Adrenal gland (tissue), 5 donors: ENCODE data around the gene TMEM201.

Source experiments
- POLR2A ChIP-seq, 2 donors: fragments of 450-650 bp; IDR thresholded peaks; one replicate each; pipeline ENCODE4 v1.6.1; 2017; ENCODE audit warnings: antibody characterized with exemption in 2 of 2, mild to moderate bottlenecking in 2 of 2, moderate library complexity in 1 of 2
- TF ChIP-seq, protein P1 (sequence below), 6 experiments: fragments of 450-650 bp in 4 of 6; fragments of 200-600 bp in 2 of 6; sonication (generic) in 1 of 6; IDR thresholded peaks; 1 replicate in 5 of 6; 2 replicates in 1 of 6; pipeline versions ENCODE4 v1.5.1 to v1.8.0; 2016 to 2021; ENCODE audit warnings: antibody characterized with exemption in 6 of 6, mild to moderate bottlenecking in 2 of 6, moderate library complexity in 1 of 6
- donor health status: DM: no; HTN: no; CAD: no.

GRCh38 chr1:9557624-9558023 lies 31.1 kb upstream of the TMEM201 start:
- TF ChIP-seq, protein P1, sequence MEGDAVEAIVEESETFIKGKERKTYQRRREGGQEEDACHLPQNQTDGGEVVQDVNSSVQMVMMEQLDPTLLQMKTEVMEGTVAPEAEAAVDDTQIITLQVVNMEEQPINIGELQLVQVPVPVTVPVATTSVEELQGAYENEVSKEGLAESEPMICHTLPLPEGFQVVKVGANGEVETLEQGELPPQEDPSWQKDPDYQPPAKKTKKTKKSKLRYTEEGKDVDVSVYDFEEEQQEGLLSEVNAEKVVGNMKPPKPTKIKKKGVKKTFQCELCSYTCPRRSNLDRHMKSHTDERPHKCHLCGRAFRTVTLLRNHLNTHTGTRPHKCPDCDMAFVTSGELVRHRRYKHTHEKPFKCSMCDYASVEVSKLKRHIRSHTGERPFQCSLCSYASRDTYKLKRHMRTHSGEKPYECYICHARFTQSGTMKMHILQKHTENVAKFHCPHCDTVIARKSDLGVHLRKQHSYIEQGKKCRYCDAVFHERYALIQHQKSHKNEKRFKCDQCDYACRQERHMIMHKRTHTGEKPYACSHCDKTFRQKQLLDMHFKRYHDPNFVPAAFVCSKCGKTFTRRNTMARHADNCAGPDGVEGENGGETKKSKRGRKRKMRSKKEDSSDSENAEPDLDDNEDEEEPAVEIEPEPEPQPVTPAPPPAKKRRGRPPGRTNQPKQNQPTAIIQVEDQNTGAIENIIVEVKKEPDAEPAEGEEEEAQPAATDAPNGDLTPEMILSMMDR (IDR thresholded peaks at IDR 0.05): no peak
- TF ChIP-seq POLR2A (IDR thresholded peaks at IDR 0.05): no peak
